Astrocyte (in vitro differentiated cells and primary cell): ENCODE data around the gene GDPD4. TPM values are rescaled to one million over a fixed set of nuclear protein-coding genes. Genes with fewer than 3 reads are reported as not detected.

Experiments used
- DNase-seq: peaks from one replicate; pipeline ENCODE4 v3.0.0-alpha.2; 2010; ENCODE audit warnings: low read depth
- FAIRE-seq: peaks from 2 replicates; lab custom pipeline; 2011; peaks lifted over from hg19 to GRCh38; lab: Jason Lieb, UNC
- H2AFZ ChIP-seq: 2 replicates; pipeline ENCODE4 v1.6.0; 2012; ENCODE audit warnings: low read depth, low read length, inconsistent platforms
- H3K27ac ChIP-seq: 2 replicates; pipeline ENCODE4 v1.5.1; 2011; ENCODE audit warnings: low read depth, low read length, inconsistent platforms
- H3K27me3 ChIP-seq: 2 replicates; pipeline ENCODE4 v1.6.0; 2011; ENCODE audit warnings: low read length, inconsistent platforms; ENCODE audit not compliant: insufficient read depth
- H3K36me3 ChIP-seq: 2 replicates; pipeline ENCODE4 v1.5.1; 2011; ENCODE audit warnings: low read length, inconsistent platforms; ENCODE audit not compliant: insufficient read depth
- H3K4me1 ChIP-seq: 2 replicates; pipeline ENCODE4 v1.5.1; 2011; ENCODE audit warnings: low read length, inconsistent platforms; ENCODE audit not compliant: insufficient read depth
- H3K4me2 ChIP-seq: 2 replicates; pipeline ENCODE4 v1.6.0; 2012; ENCODE audit warnings: low read length, inconsistent platforms
- H3K4me3 ChIP-seq: 2 replicates; pipeline ENCODE4 v1.5.1; 2011; ENCODE audit warnings: low read depth, mild to moderate bottlenecking, low read length, inconsistent platforms; ENCODE audit not compliant: insufficient read depth
- H3K79me2 ChIP-seq: 2 replicates; pipeline ENCODE4 v1.6.0; 2012; ENCODE audit warnings: mild to moderate bottlenecking, low read length, inconsistent platforms; ENCODE audit not compliant: insufficient read depth
- H3K9ac ChIP-seq: 2 replicates; pipeline ENCODE4 v1.6.0; 2012; ENCODE audit warnings: mild to moderate bottlenecking, low read length, inconsistent platforms
- H3K9me3 ChIP-seq: 2 replicates; pipeline ENCODE4 v1.5.1; 2012; ENCODE audit warnings: low read depth, mild to moderate bottlenecking, low read length, inconsistent platforms; ENCODE audit not compliant: insufficient read depth
- H4K20me1 ChIP-seq: 2 replicates; pipeline ENCODE4 v1.6.0; 2012; ENCODE audit warnings: low read length, inconsistent platforms; ENCODE audit not compliant: insufficient read depth
- H3K27ac Mint-ChIP-seq: one replicate; pipeline ENCODE4 v1.8.0; 2021; ENCODE audit warnings: mild to moderate bottlenecking, mixed read lengths; ENCODE audit not compliant: unreplicated experiment
- H3K27me3 Mint-ChIP-seq: one replicate; pipeline ENCODE4 v1.8.0; 2021; ENCODE audit warnings: low read depth, mixed read lengths; ENCODE audit not compliant: unreplicated experiment
- H3K36me3 Mint-ChIP-seq: one replicate; pipeline ENCODE4 v1.8.0; 2021; ENCODE audit warnings: low read depth, mixed read lengths; ENCODE audit not compliant: unreplicated experiment
- H3K4me1 Mint-ChIP-seq: one replicate; pipeline ENCODE4 v1.8.0; 2021; ENCODE audit warnings: low read depth, mixed read lengths; ENCODE audit not compliant: unreplicated experiment
- H3K4me3 Mint-ChIP-seq: one replicate; pipeline ENCODE4 v1.8.0; 2021; ENCODE audit warnings: mild to moderate bottlenecking, moderate library complexity, mixed read lengths; ENCODE audit not compliant: unreplicated experiment
- H3K9me3 Mint-ChIP-seq: one replicate; pipeline ENCODE4 v1.8.0; 2021; ENCODE audit warnings: mild to moderate bottlenecking, mixed read lengths; ENCODE audit not compliant: unreplicated experiment
- EZH2 ChIP-seq: IDR thresholded peaks from 2 replicates; pipeline ENCODE4 v1.6.1; 2012; ENCODE audit warnings: mild to moderate bottlenecking, low read length, inconsistent platforms; ENCODE audit not compliant: insufficient read depth
- total RNA-seq: library from RNA; stranded (reverse); gene quantifications from 2 replicates; pipeline ENCODE4 v1.2.1, GENCODE V29; 2021
- TF ChIP-seq, protein P1 (sequence below): IDR thresholded peaks from 2 replicates; pipeline ENCODE4 v1.5.1; 2011; ENCODE audit warnings: low read depth, mild to moderate bottlenecking, inconsistent platforms, low read length, moderate library complexity; ENCODE audit not compliant: insufficient read depth

GDPD4 gene
- total RNA-seq, 1 donor from 2014 or later = not detected

DNA sequence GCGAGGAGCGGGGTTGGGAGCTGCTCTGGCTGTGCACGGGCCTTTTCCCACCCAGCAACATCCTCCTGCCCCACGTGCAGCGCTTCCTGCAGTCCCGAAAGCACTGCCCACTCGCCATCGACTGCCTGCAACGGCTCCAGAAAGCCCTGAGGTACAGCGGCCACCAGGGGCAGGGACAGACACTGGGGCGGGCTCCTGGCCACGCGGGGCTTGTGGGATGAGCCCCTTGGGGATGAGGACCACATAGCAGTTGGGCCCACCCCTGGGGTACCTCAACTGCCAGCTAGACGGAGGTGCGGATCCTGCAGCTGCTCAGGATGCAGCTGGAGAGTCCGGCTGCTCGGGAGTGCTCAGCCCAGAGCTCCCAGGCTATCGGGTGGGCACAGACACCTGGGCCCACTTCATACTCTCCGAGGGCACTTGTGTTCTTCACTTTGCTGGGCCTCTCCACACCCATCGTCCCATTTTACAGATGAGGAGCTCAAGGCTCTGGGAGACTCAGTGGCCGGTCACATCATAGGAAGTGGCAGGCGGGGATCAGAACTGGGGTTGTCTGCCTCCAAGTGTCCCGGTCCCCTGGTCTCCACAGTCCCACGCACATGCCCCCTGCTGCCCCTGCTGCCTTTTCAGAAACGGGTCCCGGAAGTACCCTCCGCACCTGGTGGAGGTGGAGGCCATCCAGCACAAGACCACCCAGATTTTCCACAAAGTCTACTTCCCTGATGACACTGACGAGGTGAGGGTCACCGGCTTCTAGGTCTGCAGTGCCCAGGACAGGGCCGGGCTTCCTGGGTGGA lies 95.8 kb downstream of the GDPD4 start:
- Histone ChIP-seq H3K36me3 (no peaks in the 10 kb centered on the region), H3K79me2 (no peaks in the 10 kb centered on the region), H2AFZ (no peak overlapping the region), H3K27me3 (no peaks in the 10 kb centered on the region), H3K4me2 (no peak overlapping the region), H4K20me1 (no peaks in the 10 kb centered on the region), H3K9ac (no peak overlapping the region), H3K4me1 (no peaks in the 10 kb centered on the region), H3K27ac (no peak overlapping the region), H3K4me3 (no peak overlapping the region), H3K9me3 (no peaks in the 10 kb centered on the region)
- H3K36me3 Mint-ChIP-seq = peaks cover 3% of the 10 kb centered on the region
- TF ChIP-seq, protein P1, sequence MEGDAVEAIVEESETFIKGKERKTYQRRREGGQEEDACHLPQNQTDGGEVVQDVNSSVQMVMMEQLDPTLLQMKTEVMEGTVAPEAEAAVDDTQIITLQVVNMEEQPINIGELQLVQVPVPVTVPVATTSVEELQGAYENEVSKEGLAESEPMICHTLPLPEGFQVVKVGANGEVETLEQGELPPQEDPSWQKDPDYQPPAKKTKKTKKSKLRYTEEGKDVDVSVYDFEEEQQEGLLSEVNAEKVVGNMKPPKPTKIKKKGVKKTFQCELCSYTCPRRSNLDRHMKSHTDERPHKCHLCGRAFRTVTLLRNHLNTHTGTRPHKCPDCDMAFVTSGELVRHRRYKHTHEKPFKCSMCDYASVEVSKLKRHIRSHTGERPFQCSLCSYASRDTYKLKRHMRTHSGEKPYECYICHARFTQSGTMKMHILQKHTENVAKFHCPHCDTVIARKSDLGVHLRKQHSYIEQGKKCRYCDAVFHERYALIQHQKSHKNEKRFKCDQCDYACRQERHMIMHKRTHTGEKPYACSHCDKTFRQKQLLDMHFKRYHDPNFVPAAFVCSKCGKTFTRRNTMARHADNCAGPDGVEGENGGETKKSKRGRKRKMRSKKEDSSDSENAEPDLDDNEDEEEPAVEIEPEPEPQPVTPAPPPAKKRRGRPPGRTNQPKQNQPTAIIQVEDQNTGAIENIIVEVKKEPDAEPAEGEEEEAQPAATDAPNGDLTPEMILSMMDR = no peak
- TF ChIP-seq EZH2 = no peak
- no peak overlapping the region for H3K4me3 Mint-ChIP-seq
- no peaks in the 10 kb centered on the region for H3K4me1 Mint-ChIP-seq
- no peak overlapping the region for H3K27ac Mint-ChIP-seq
- FAIRE-seq (no peak), DNase-seq (no peak)
- H3K9me3 Mint-ChIP-seq = peaks cover 2% of the 10 kb centered on the region
- H3K27me3 Mint-ChIP-seq = peaks cover 51% of the 10 kb centered on the region

DNA sequence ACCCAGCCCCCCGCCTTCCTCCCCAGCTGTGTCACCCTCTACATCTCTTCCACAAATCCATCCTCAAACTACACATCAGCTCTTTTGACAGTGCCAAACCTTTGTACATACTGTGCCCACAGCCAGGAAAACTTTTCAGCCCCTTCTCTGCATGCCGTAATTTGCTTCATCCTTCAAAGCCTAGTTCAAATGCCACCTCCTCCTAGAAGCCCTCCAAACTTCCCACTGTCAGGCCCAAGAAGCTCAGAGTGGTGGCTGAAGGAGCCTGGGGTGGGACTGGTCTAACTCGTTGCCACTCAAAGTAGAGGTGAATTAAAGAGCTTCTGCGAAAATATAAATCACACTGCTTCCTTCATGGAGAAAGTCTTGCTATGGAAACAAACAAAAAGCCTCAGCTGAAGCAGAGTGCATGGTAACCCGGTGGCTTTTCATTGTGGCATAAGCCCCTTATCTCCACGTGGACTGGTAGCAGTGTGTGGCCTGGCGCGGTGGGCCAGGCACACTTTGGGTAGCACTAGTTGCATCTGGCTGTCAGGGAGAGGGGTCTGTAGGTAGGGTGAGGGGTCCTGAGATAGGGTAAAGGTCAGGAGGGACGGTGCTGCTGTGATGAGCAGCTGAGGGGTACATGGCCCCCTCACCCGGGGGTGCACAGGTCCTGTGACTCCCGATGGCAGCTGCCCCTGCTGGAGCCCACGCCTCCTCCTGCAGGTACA lies 96.6 kb downstream of the GDPD4 start:
- Mint-ChIP-seq H3K36me3 (peaks cover 4% of the 10 kb centered on the region), H3K27ac (no peak overlapping the region), H3K4me1 (no peaks in the 10 kb centered on the region), H3K27me3 (peaks cover 58% of the 10 kb centered on the region), H3K9me3 (peaks cover 2% of the 10 kb centered on the region), H3K4me3 (no peak overlapping the region)
- Histone ChIP-seq H3K9ac (no peak overlapping the region), H3K36me3 (no peaks in the 10 kb centered on the region), H3K4me2 (no peak overlapping the region), H3K4me1 (no peaks in the 10 kb centered on the region), H2AFZ (no peak overlapping the region), H3K27me3 (no peaks in the 10 kb centered on the region), H4K20me1 (no peaks in the 10 kb centered on the region), H3K27ac (no peak overlapping the region), H3K9me3 (no peaks in the 10 kb centered on the region), H3K79me2 (no peaks in the 10 kb centered on the region), H3K4me3 (no peak overlapping the region)
- TF ChIP-seq EZH2 = no peak
- TF ChIP-seq, protein P1 = no peak
- FAIRE-seq (no peak), DNase-seq (no peak)
